ENCODE measurements around the gene PRKAG3. TPM values are rescaled to one million over a fixed set of nuclear protein-coding genes. Genes with fewer than 3 reads are reported as not detected.

Gene PRKAG3
- total RNA-seq, 1 experiment from 2014 or later = not detected

DNA sequence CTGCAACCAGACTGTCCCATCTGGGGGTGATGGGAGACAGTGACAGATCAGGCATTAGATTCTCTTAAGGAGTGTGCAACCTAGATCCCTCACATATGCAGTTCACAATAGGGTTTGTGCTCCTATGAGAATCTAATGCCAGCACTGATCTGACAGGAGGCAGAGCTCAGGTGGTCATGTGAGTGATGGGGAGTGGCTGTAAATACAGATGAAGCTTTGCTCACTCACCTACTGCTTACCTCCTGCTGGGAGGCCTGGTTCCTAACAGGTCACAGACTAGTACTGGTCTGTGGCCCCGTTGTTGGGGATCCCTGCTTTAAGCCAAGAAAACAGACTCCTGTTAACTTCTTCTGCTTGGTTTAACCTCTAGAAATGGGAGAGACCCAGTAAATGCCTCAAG, 46.5 kb downstream of the PRKAG3 start:
- H3K36me3 Mint-ChIP-seq (ENCODE audit: insufficient read depth, unreplicated experiment) = no peaks in the 10 kb centered on the region
- POLR2A ChIA-PET = interaction anchor here (0.6 kb wide), 1 partner anchor 66 kb away, joined by 5 read pairs; no protein-coding TSS in a partner anchor
- no peaks in the 10 kb centered on the region for H3K27me3 Mint-ChIP-seq (ENCODE audit: insufficient read depth, unreplicated experiment)
- TF ChIP-seq, protein P1, sequence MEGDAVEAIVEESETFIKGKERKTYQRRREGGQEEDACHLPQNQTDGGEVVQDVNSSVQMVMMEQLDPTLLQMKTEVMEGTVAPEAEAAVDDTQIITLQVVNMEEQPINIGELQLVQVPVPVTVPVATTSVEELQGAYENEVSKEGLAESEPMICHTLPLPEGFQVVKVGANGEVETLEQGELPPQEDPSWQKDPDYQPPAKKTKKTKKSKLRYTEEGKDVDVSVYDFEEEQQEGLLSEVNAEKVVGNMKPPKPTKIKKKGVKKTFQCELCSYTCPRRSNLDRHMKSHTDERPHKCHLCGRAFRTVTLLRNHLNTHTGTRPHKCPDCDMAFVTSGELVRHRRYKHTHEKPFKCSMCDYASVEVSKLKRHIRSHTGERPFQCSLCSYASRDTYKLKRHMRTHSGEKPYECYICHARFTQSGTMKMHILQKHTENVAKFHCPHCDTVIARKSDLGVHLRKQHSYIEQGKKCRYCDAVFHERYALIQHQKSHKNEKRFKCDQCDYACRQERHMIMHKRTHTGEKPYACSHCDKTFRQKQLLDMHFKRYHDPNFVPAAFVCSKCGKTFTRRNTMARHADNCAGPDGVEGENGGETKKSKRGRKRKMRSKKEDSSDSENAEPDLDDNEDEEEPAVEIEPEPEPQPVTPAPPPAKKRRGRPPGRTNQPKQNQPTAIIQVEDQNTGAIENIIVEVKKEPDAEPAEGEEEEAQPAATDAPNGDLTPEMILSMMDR (IDR thresholded peaks at IDR 0.05; ENCODE audit: unreplicated experiment) = no peak
- H3K27ac Mint-ChIP-seq (ENCODE audit: low read depth, unreplicated experiment) = no peak overlapping the region
- H3K4me3 Mint-ChIP-seq (ENCODE audit: unreplicated experiment) = no peak overlapping the region
- BruUV-seq (replicated peaks) = no TSS peak
- intact Hi-C loops (cut with micrococcal nuclease) = no loop called here
- CTCF ChIA-PET = no interaction called here
- DNase-seq (ENCODE audit: unreplicated experiment) = no peak
- no peaks in the 10 kb centered on the region for H3K4me1 Mint-ChIP-seq (ENCODE audit: insufficient read depth, unreplicated experiment)
- H3K9me3 Mint-ChIP-seq (ENCODE audit: unreplicated experiment) = no peaks in the 10 kb centered on the region

DNA sequence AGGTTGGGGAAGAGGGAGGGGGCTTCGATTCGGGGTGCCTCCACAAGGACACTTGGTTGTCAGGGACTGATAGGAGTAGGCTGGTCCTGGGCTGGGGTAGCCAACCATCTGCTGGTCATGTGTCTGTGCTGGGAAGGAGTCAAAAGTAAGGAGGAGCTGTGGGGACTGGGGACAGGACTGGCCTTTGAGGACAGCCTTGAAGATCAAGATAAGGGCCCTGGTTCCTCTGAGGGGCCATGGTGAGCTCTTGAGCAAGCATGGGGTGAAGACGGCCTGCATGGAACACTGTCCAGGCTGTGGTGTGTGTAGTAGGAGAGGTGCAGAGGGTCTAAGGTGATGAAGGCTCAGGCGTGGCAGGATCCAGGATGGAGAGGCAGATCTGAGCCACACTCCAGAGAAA, 47.9 kb downstream of the PRKAG3 start:
- H3K4me1 Mint-ChIP-seq (ENCODE audit: insufficient read depth, unreplicated experiment) = no peaks in the 10 kb centered on the region
- no peak for DNase-seq (ENCODE audit: unreplicated experiment)
- H3K9me3 Mint-ChIP-seq (ENCODE audit: unreplicated experiment) = no peaks in the 10 kb centered on the region
- H3K36me3 Mint-ChIP-seq (ENCODE audit: insufficient read depth, unreplicated experiment) = no peaks in the 10 kb centered on the region
- intact Hi-C loops (cut with micrococcal nuclease) = no loop called here
- TF ChIP-seq, protein P1 (IDR thresholded peaks at IDR 0.05; ENCODE audit: unreplicated experiment) = no peak
- no peaks in the 10 kb centered on the region for H3K27me3 Mint-ChIP-seq (ENCODE audit: insufficient read depth, unreplicated experiment)
- ChIA-PET CTCF (no interaction called here), POLR2A (no interaction called here)
- no peak overlapping the region for H3K27ac Mint-ChIP-seq (ENCODE audit: low read depth, unreplicated experiment)
- BruUV-seq (replicated peaks) = no TSS peak
- H3K4me3 Mint-ChIP-seq (ENCODE audit: unreplicated experiment) = no peak overlapping the region

DNA sequence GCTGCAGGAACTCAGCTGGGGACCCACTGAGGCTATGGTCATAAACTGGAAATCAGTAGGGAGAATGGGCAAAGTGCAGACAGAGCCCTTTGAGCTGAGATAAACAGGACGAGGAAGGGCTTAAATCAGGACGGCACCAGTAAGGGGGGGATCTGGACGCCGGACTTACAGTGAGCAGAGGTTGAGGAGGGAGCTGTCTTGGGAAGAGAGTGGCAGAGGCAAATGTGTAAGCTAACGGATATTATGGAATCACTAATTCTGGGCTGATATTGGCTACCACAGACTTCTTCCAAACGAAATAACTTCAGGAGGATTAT, 49.1 kb downstream of the PRKAG3 start:
- intact Hi-C loops (cut with micrococcal nuclease) = no loop called here
- Mint-ChIP-seq H3K4me3 (ENCODE audit: unreplicated experiment) (no peak overlapping the region), H3K27me3 (ENCODE audit: insufficient read depth, unreplicated experiment) (no peaks in the 10 kb centered on the region), H3K9me3 (ENCODE audit: unreplicated experiment) (peaks cover 2% of the 10 kb centered on the region), H3K27ac (ENCODE audit: low read depth, unreplicated experiment) (no peak overlapping the region), H3K36me3 (ENCODE audit: insufficient read depth, unreplicated experiment) (no peaks in the 10 kb centered on the region), H3K4me1 (ENCODE audit: insufficient read depth, unreplicated experiment) (no peaks in the 10 kb centered on the region)
- POLR2A ChIA-PET = no interaction called here
- TF ChIP-seq, protein P1 (IDR thresholded peaks at IDR 0.05; ENCODE audit: unreplicated experiment) = no peak
- DNase-seq (ENCODE audit: unreplicated experiment) = no peak
- BruUV-seq (replicated peaks) = no TSS peak
- CTCF ChIA-PET = no interaction called here

DNA sequence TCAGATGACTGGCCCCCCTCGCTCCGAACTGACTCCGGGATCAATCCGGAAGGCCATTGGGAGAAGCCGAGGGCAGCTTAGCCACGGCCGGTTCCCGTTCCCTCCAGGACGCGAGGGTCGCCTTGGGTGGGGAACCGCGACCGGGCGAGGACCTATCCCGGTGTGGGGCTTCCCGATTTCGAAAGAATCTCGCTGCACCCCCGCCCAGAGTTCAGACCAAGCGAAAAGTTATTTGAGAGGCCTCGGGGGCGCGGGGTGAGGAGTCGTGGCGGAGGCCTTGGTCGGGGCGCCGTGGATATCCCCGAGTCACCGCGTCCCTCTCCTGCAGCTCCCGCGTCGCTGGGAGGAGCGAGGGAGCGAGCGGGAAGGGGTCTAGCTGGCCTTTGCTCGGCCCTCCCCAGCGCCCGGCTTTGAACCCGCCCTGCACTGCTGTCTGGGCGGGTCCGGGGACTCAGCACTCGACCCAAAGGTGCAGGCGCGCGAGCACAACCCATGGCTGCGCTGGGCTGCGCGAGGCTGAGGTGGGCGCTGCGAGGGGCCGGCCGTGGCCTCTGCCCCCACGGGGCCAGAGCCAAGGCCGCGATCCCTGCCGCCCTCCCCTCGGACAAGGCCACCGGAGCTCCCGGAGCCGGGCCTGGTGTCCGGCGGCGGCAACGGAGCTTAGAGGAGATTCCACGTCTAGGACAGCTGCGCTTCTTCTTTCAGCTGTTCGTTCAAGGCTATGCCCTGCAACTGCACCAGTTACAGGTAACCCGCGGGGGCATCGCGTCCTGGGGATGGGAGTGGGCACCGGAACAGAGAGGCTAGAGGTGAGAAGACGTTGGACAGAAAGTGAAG, 49.7 kb downstream of the PRKAG3 start, which contains the start of gene CYP27A1:
CYP27A1 (plus strand) TSS at position 457 of the 837 bp plus-strand sequence; CDS start at position 493, 36 bp downstream.
- BruUV-seq (replicated peaks) = no TSS peak
- CTCF ChIA-PET = no interaction called here
- Mint-ChIP-seq H3K9me3 (ENCODE audit: unreplicated experiment) (peaks cover 7% of the 10 kb centered on the region), H3K4me3 (ENCODE audit: unreplicated experiment) (no peak within 1 kb of the TSS), H3K36me3 (ENCODE audit: insufficient read depth, unreplicated experiment) (no peaks in the 10 kb centered on the region), H3K27me3 (ENCODE audit: insufficient read depth, unreplicated experiment) (no peaks in the 10 kb centered on the region), H3K27ac (ENCODE audit: low read depth, unreplicated experiment) (no peak within 1 kb of the TSS), H3K4me1 (ENCODE audit: insufficient read depth, unreplicated experiment) (no peaks in the 10 kb centered on the region)
- no peak for DNase-seq (ENCODE audit: unreplicated experiment)
- intact Hi-C loops (cut with micrococcal nuclease) = no loop called here
- POLR2A ChIA-PET = interaction anchor here (1.0 kb wide), 1 partner anchor 8 kb away, joined by 3 read pairs; no protein-coding TSS in a partner anchor
- TF ChIP-seq, protein P1 (IDR thresholded peaks at IDR 0.05; ENCODE audit: unreplicated experiment) = no peak

Data from MCF 10A (cell line).